Mesenchymal stem cell (in vitro differentiated cells and primary cell): Measurements from ENCODE around the gene GFRA4.
A peak's percentile ranks its signal among the peaks of the same experiment; 100 is the strongest.

Experiments
- DNase-seq: peaks from one replicate; pipeline ENCODE4 v3.0.0-alpha.2; 2013
- H2AFZ ChIP-seq: one replicate; pipeline ENCODE4 v1.6.1; 2013; ENCODE audit warnings: low read depth, mild to moderate bottlenecking, control low read depth, inconsistent platforms, low read length, moderate library complexity
- H2AK5ac ChIP-seq: 2 replicates; pipeline ENCODE4 v1.6.1; 2013; ENCODE audit warnings: low read length, moderate library complexity, mild to moderate bottlenecking, inconsistent platforms; ENCODE audit not compliant: severe bottlenecking
- H2BK120ac ChIP-seq: one replicate; pipeline ENCODE4 v1.6.1; 2013; ENCODE audit warnings: low read depth, mild to moderate bottlenecking, inconsistent platforms, low read length, moderate library complexity
- H2BK12ac ChIP-seq, 2 experiments: one replicate each; pipeline ENCODE4 v1.6.1; 2013; ENCODE audit warnings: inconsistent platforms in 2 of 2, low read length in 2 of 2, mild to moderate bottlenecking in 2 of 2, moderate library complexity in 2 of 2, control low read depth in 1 of 2
- H2BK15ac ChIP-seq: one replicate; pipeline ENCODE4 v1.6.1; 2013; ENCODE audit warnings: mild to moderate bottlenecking, low read depth, inconsistent platforms; ENCODE audit not compliant: poor library complexity, severe bottlenecking
- H2BK5ac ChIP-seq: 2 replicates; pipeline ENCODE4 v1.6.1; 2013; ENCODE audit warnings: low read depth, mild to moderate bottlenecking, low read length, control low read depth, inconsistent platforms; ENCODE audit not compliant: poor library complexity, severe bottlenecking
- H3K14ac ChIP-seq, 2 experiments: one replicate each; pipeline ENCODE4 v1.6.1; 2013; ENCODE audit warnings: inconsistent platforms in 2 of 2, low read length in 2 of 2, control low read depth in 1 of 2, mild to moderate bottlenecking in 1 of 2, moderate library complexity in 1 of 2
- H3K18ac ChIP-seq, 2 experiments: one replicate each; pipeline ENCODE4 v1.6.1; 2013; ENCODE audit warnings: inconsistent platforms in 2 of 2, low read length in 2 of 2, control low read depth in 1 of 2, low read depth in 1 of 2, mild to moderate bottlenecking in 1 of 2
- H3K23ac ChIP-seq, 2 experiments: one replicate each; pipeline ENCODE4 v1.6.1; 2013; ENCODE audit warnings: inconsistent platforms in 2 of 2, low read length in 2 of 2, mild to moderate bottlenecking in 2 of 2, moderate library complexity in 2 of 2, control low read depth in 1 of 2
- H3K27ac ChIP-seq: 2 replicates; pipeline ENCODE4 v1.5.1; 2013; ENCODE audit warnings: mild to moderate bottlenecking, moderate library complexity, low read length, control low read depth, inconsistent platforms; ENCODE audit not compliant: poor library complexity, severe bottlenecking
- H3K27me3 ChIP-seq, 2 experiments: 2 replicates each; pipeline versions ENCODE4 v1.6.1 to v1.7.0; 2013; ENCODE audit warnings: low read length in 2 of 2, mild to moderate bottlenecking in 2 of 2, moderate library complexity in 2 of 2, control low read depth in 1 of 2, inconsistent platforms in 1 of 2; ENCODE audit not compliant: control insufficient read depth in 1 of 2, insufficient read depth in 1 of 2
- H3K36me3 ChIP-seq, 2 experiments: 2 replicates each; pipeline versions ENCODE4 v1.6.1 to v1.7.0; 2013; ENCODE audit warnings: low read length in 2 of 2, control low read depth in 1 of 2, inconsistent platforms in 1 of 2, low read depth in 1 of 2, mild to moderate bottlenecking in 1 of 2; ENCODE audit not compliant: insufficient read depth in 2 of 2, control insufficient read depth in 1 of 2
- H3K4ac ChIP-seq, 2 experiments: one replicate each; pipeline ENCODE4 v1.6.1; 2013; ENCODE audit warnings: inconsistent platforms in 2 of 2, low read length in 2 of 2, mild to moderate bottlenecking in 2 of 2, moderate library complexity in 2 of 2, control low read depth in 1 of 2, low read depth in 1 of 2
- H3K4me1 ChIP-seq: 2 replicates; pipeline ENCODE4 v1.6.1; 2013; ENCODE audit warnings: low read depth, low read length, control low read depth; ENCODE audit not compliant: control insufficient read depth, insufficient read depth
- H3K4me2 ChIP-seq: 2 replicates; pipeline ENCODE4 v1.6.1; 2013; ENCODE audit warnings: low read length, mild to moderate bottlenecking, inconsistent platforms; ENCODE audit not compliant: poor library complexity, severe bottlenecking
- H3K4me3 ChIP-seq, 2 experiments: 2 replicates each; pipeline versions ENCODE4 v1.5.1 to v1.7.0; 2013; ENCODE audit warnings: low read length in 2 of 2, mild to moderate bottlenecking in 2 of 2, control low read depth in 1 of 2, low read depth in 1 of 2; ENCODE audit not compliant: insufficient read depth in 1 of 2
- H3K79me1 ChIP-seq: replicated peaks from 2 replicates; pipeline ENCODE4 v1.6.1; 2013; ENCODE audit warnings: mild to moderate bottlenecking, control low read depth, low read length, inconsistent platforms; ENCODE audit not compliant: poor library complexity, severe bottlenecking
- H3K9ac ChIP-seq: 2 replicates; pipeline ENCODE4 v1.7.0; 2013; ENCODE audit warnings: mild to moderate bottlenecking, low read length, moderate library complexity
- H3K9me3 ChIP-seq: 2 replicates; pipeline ENCODE4 v1.7.0; 2013; ENCODE audit warnings: mild to moderate bottlenecking, low read length; ENCODE audit not compliant: control insufficient read depth
- H4K8ac ChIP-seq: one replicate; pipeline ENCODE4 v1.6.1; 2013; ENCODE audit warnings: inconsistent platforms, mild to moderate bottlenecking, low read length, moderate library complexity
- H4K91ac ChIP-seq: one replicate; pipeline ENCODE4 v1.6.1; 2013; ENCODE audit warnings: mild to moderate bottlenecking, low read length, inconsistent platforms
- WGBS: methylation state at CpG from one replicate; pipeline ENCODE4 v1.1.7; 2013; ENCODE audit warnings: mixed read lengths; 5-methylcytosine and 5-hydroxymethylcytosine counted together

GFRA4 gene

DNA sequence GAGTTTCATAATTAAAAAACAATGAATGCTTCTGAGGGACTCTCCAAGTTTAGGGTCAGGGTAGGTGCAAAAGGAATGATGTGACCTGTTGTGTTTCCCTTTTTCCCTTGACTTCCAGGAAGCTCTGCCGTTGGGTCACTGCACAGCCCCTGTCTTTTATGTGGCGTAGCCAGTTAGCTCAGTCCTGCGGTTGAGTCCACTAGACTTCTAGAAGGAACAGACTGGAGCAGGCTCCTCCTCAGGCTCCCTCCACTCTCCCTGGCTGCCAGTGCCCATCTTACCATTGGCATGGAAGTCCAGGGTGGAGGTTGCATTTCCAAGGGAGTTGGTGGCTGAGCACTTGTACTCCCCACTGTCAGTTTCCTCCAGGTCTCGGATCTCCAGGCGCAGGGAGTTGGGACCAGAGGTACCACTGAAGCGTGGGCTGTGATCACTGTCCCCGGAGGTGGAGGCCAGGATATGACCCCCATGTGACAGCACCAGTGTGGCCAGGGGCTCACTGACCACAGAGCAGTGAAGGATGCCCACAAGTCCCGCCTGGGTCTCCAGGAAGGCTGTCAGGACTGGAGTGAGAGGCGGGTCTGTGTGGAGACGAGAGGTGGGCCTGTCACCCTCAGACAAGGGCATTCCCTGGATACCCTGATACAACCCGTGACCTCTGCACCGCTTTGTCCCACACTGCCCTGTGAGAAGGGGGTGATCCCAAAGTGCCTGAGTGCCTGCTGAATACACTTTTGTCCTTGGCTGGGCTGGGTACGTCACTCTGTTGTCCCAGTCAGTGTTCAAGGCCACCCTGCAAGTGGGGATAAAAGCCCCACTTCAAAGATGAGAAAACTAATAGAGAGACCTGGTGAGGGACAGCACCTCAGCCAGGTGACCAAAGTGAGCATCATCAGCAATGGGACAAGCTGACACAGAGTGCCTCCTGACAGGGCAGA lies 38.1 kb upstream of the GFRA4 start:
- no peak overlapping the region for H2AFZ ChIP-seq
- WGBS: 91% methylated on average over 13 of the region's 13 CpGs
- no peaks in the 10 kb centered on the region for H3K79me1 ChIP-seq
- no peak overlapping the region for H3K4me3 ChIP-seq
- H3K4me2 ChIP-seq: no peak overlapping the region
- no peak overlapping the region for H3K14ac ChIP-seq
- H2AK5ac ChIP-seq: no peak overlapping the region
- no peak overlapping the region for H3K18ac ChIP-seq
- H2BK15ac ChIP-seq: no peak overlapping the region
- no peak overlapping the region for H3K27ac ChIP-seq
- H2BK5ac ChIP-seq: no peak overlapping the region
- H4K8ac ChIP-seq: no peak overlapping the region
- DNase-seq: no peak
- H3K23ac ChIP-seq: no peak overlapping the region
- no peak overlapping the region for H2BK120ac ChIP-seq
- no peak overlapping the region for H3K9ac ChIP-seq
- H3K4me1 ChIP-seq: no peaks in the 10 kb centered on the region
- peaks cover 17 to 29% of the 10 kb centered on the region in 2 experiments for H3K27me3 ChIP-seq
- no peak overlapping the region for H2BK12ac ChIP-seq
- peaks cover 2% of the 10 kb centered on the region for H3K9me3 ChIP-seq
- H3K36me3 ChIP-seq: no peaks in the 10 kb centered on the region
- H3K4ac ChIP-seq: no peak overlapping the region
- H4K91ac ChIP-seq: no peak overlapping the region

DNA sequence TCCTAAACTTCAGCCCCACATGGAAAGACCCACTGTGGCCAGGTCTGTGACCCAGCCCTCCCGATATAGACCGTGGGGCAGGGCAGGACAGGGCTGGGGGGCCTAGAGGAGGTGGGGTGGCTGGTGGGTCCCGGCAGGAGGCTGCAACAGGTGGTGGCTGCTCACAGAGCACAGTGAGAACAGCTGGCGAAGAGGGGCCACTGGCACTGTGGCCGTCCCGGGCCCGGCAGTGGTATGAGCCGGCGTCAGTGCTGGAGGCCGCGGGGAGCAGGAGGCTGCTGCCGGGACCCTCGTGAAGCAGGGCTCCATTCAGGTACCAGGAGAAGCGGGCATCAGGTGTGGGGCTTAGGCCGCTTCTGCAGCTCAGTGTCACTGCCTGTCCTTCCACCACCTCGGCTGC lies 35.8 kb upstream of the GFRA4 start:
- WGBS: 95% methylated on average over 15 of the region's 16 CpGs
- H2AK5ac ChIP-seq: no peak overlapping the region

DNA sequence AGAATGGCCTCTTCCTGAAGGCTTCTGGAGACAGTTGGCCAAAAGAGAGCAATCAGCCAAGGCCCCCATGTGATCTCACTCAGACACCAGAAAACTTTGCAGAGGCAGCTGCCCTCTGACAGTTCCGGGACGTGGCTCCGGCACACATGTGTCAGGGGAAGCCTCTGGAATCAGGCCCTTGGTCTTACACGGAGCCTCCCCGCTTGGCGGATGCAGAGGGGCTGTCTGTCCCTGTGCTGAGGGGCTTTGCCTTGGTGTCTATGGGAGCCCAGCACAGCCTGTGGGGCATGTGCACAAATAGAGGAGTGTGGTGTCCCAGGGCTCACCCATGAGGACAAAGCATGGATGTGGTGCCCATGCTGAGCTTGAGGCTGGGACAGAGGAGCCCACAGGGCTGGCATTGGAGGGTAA lies 35.4 kb upstream of the GFRA4 start:
- Histone ChIP-seq H3K23ac (no peak overlapping the region), H2BK5ac (no peak overlapping the region), H3K4me1 (no peaks in the 10 kb centered on the region), H2BK15ac (no peak overlapping the region), H3K9me3 (peaks cover 4% of the 10 kb centered on the region), H3K36me3 (no peaks in the 10 kb centered on the region), H3K18ac (no peak overlapping the region), H3K4me3 (no peak overlapping the region), H2AK5ac (no peak overlapping the region), H3K27ac (no peak overlapping the region), H3K4me2 (no peak overlapping the region), H4K8ac (no peak overlapping the region), H3K27me3 (peaks cover 11 to 19% of the 10 kb centered on the region in 2 experiments), H3K4ac (no peak overlapping the region), H2BK12ac (no peak overlapping the region), H3K14ac (no peak overlapping the region), H2BK120ac (no peak overlapping the region), H2AFZ (no peak overlapping the region), H3K9ac (no peak overlapping the region), H4K91ac (no peak overlapping the region), H3K79me1 (no peaks in the 10 kb centered on the region)
- no peak for DNase-seq
- 87% methylated on average over 6 of the region's 6 CpGs for WGBS

More for the DNA sequence above, 35.8 kb upstream of the GFRA4 start:
- no peak overlapping the region for H2BK15ac ChIP-seq
- H2BK5ac ChIP-seq: no peak overlapping the region
- H3K9ac ChIP-seq: no peak overlapping the region
- H4K91ac ChIP-seq: no peak overlapping the region
- no peak overlapping the region for H2AFZ ChIP-seq
- no peak overlapping the region for H3K14ac ChIP-seq
- no peak overlapping the region for H3K18ac ChIP-seq
- H3K27ac ChIP-seq: no peak overlapping the region
- no peak overlapping the region for H3K4me3 ChIP-seq
- H3K36me3 ChIP-seq: no peaks in the 10 kb centered on the region
- DNase-seq: no peak
- no peaks in the 10 kb centered on the region for H3K4me1 ChIP-seq
- no peak overlapping the region for H3K4ac ChIP-seq
- no peak overlapping the region for H3K23ac ChIP-seq
- no peak overlapping the region for H2BK120ac ChIP-seq
- no peak overlapping the region for H4K8ac ChIP-seq
- peak overlapping the region; percentile 1 for H3K4me2 ChIP-seq
- no peak overlapping the region for H2BK12ac ChIP-seq
- no peaks in the 10 kb centered on the region for H3K79me1 ChIP-seq
- peaks cover 4% of the 10 kb centered on the region for H3K9me3 ChIP-seq
- peaks cover 15 to 23% of the 10 kb centered on the region in 2 experiments for H3K27me3 ChIP-seq

DNA sequence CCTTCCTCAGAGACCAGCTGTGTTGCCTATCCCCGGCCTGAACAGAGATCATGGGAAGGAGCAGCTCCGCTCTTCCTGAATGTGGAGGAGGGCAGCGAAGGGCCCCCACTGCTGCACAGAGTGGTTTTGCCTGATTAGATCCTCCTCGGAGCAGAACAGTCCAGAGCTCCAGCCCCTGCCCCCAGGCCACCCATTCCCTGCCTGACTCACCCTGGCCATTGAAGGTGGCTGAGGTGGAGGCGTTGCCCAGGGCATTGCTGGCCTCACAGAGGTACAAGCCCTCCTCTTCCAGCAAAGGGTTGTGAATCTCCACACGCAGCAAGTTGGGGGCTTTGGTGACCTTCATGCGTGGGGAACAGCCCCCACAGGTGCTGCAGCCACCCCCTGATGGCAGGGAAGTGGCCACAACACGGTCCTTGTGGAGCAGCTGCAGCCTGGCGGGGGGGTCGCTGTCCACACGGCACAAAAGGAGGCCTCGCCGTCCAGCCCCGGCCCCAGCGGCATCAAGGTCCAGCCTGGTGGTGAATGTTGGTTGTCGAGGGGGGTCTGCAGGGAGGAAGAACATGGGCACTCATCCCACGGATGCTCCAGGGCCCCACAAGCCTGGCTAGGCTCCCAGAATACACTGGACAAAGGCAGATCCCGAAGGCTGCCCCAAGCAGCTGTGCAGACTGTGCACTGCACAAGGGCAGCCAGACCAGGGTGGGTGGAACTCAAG lies 34.5 kb upstream of the GFRA4 start:
- Histone ChIP-seq H3K18ac (no peak overlapping the region), H4K8ac (no peak overlapping the region), H3K23ac (no peak overlapping the region), H2BK5ac (no peak overlapping the region), H2BK12ac (no peak overlapping the region), H2AK5ac (no peak overlapping the region), H3K27ac (no peak overlapping the region), H2BK15ac (no peak overlapping the region), H3K79me1 (no peaks in the 10 kb centered on the region), H3K4me2 (no peak overlapping the region), H2BK120ac (no peak overlapping the region), H2AFZ (no peak overlapping the region), H4K91ac (no peak overlapping the region), H3K36me3 (no peaks in the 10 kb centered on the region), H3K27me3 (peaks cover 4 to 15% of the 10 kb centered on the region in 2 experiments), H3K9ac (no peak overlapping the region), H3K4me3 (no peak overlapping the region), H3K4ac (no peak overlapping the region), H3K4me1 (no peaks in the 10 kb centered on the region), H3K9me3 (peaks cover 4% of the 10 kb centered on the region), H3K14ac (no peak overlapping the region)
- no peak for DNase-seq
- WGBS: 80% methylated on average over 18 of the region's 18 CpGs
